22Rv1 (cell line): ENCODE data around the gene ASAP2.

Experiments used
- ZFX ChIP-seq: fragments of 450-650 bp; IDR thresholded peaks from 2 replicates; pipeline ENCODE4 v1.6.1; 2017; ENCODE audit warnings: antibody characterized with exemption, borderline replicate concordance
- TF ChIP-seq, protein P1 (sequence below): fragments of 450-650 bp; IDR thresholded peaks from 2 replicates; pipeline ENCODE4 v1.5.1; 2017; ENCODE audit warnings: mild to moderate bottlenecking

DNA sequence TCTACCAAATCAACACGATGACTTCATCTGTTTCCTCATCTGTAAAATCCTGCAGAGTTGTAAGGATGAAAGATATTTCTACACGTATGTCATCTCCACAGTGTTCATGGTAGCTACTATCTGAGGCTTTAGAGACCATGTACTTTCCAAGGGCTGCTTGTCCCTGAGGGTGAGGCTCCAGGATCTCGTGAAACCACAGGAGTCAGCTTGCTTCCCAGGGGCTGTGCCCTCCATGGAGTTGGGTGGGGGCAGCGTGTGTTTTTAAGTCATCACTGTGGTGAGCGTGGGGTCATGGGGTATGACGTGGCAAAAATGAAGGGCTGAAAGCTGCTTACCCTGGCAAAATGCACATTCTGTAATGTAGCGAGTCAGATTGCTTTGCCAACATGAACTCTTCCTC is 81.6 kb downstream of the ASAP2 start:
- TF ChIP-seq, protein P1, sequence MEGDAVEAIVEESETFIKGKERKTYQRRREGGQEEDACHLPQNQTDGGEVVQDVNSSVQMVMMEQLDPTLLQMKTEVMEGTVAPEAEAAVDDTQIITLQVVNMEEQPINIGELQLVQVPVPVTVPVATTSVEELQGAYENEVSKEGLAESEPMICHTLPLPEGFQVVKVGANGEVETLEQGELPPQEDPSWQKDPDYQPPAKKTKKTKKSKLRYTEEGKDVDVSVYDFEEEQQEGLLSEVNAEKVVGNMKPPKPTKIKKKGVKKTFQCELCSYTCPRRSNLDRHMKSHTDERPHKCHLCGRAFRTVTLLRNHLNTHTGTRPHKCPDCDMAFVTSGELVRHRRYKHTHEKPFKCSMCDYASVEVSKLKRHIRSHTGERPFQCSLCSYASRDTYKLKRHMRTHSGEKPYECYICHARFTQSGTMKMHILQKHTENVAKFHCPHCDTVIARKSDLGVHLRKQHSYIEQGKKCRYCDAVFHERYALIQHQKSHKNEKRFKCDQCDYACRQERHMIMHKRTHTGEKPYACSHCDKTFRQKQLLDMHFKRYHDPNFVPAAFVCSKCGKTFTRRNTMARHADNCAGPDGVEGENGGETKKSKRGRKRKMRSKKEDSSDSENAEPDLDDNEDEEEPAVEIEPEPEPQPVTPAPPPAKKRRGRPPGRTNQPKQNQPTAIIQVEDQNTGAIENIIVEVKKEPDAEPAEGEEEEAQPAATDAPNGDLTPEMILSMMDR: no peak
- no peak for TF ChIP-seq ZFX
